Activated gamma-delta T cell treated with Interleukin-2 at 50 U/mL for 16 hours (primary cell): ENCODE measurements around the gene SDHD.

ENCODE experiments used
- DNase-seq: peaks from one replicate; pipeline ENCODE4 v3.0.0-alpha.2; 2020

Gene SDHD

DNA sequence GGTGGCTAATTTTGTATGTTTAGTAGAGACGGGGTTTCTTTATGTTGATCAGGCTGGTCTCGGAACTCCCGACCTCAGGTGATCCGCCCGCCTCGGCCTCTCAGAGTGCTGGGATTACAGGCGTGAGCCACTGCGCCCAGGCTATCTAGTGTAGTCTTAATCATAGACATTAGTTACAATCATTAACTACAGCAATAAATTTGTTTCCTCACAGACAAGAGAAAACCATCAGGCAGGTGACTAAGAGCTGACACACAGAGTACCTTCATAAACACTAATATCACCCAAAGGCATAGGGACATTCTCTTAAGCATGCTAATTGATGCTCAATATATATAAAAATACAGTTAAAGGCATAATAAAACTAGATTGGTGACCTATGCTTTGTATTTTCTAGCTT lies 19.4 kb downstream of the SDHD start:
- DNase-seq: no peak

DNA sequence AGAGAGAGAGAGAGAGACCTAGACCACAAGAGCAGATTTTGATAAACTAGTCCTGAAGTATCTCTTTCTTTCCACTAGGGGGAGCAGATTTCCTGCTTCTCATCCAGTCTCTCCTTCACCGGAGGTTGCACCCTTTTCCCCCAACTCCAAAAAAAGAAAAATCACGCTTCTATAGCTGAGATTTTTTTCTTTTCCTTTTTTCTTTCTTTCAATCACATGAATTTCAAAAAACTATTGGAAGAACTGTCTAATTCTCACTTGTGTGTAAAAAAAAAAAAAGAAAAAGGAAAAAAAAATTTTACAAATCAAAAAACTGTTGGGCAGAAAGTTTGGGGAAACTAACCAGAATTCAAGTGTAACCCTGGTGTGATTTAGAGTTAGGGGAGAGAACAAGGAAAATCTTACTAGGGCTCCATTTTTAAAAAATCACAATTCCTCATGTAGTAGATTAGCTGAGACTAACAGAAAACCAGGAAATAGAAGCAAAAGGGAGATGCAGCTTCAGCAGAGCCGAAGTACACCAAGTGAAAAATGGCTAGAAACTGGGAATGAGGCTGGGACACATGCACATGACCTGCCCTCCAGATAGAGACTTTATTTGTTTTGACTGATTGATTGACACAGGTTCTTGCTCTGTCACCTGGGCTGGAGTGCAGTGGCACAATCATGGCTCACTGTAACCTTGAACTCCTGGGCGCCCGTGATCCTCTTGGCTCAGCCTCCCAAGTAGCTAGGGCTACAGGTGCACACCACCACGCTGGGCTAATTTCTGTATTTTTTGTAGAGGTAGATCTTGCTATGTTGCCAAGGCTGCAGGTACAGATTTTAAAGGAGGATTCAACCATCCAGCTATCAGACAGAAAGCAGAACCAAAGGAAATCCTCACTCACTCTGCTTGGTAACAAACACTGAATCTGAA lies 27.1 kb downstream of the SDHD start:
- DNase-seq: no peak

DNA sequence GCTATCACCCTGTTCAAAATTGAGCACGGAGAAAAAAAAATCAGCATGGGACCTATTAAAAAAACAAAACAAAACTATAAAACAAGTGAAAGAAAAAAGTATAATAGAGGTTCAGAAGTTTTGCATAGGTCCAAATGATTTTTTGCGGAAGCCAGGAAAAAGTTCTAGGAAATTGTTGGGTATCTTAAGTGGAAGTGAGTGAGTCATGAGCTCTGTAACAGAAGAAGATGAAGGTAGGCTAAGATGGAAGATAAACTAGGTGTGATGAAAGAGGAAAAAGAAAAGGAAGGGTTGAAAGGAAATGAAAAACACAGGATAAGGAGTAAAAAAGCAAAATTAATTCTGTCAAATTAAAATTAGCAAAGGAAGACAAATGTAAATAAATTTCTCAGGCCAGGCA lies 27.8 kb downstream of the SDHD start:
- DNase-seq: no peak

DNA sequence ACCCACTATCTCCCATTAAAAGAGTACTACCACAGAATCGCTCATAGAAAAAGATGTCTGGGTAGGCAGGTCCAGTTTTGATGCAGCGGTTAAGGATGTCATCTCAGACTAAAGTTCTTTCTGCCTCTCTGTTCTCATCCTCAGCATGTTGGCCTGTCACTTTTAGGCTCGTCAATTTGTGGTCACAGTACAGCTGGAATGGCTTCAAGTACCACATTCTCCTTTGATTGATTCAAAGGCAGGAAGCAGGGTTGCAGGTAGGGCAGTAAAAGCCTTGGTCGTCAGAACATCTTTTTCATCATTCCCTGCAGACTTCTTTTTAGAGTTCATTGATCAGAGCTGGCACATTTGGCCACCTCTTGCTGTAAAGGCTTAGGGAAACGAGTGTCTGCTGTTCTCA lies 28.7 kb downstream of the SDHD start:
- no peak for DNase-seq

DNA sequence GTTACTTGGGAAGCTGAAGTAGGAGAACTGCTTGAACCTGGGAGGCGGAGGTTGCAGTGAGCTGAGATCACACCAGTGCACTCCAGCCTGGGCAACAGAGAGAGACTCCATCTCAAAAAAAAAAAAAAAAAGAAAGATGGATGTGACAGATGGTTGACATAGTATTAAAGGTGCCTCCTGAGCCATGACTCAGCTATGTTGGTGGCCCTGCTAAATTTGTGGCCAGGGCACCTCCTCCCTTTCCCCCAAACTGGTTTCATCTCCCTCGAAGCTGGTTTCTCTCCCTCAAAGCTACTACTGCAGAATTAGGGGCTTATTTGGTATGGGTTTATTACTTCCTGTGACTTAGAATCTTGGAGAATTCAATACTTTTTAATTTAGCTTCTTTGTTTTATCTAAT lies 31.5 kb downstream of the SDHD start:
- DNase-seq: no peak

DNA sequence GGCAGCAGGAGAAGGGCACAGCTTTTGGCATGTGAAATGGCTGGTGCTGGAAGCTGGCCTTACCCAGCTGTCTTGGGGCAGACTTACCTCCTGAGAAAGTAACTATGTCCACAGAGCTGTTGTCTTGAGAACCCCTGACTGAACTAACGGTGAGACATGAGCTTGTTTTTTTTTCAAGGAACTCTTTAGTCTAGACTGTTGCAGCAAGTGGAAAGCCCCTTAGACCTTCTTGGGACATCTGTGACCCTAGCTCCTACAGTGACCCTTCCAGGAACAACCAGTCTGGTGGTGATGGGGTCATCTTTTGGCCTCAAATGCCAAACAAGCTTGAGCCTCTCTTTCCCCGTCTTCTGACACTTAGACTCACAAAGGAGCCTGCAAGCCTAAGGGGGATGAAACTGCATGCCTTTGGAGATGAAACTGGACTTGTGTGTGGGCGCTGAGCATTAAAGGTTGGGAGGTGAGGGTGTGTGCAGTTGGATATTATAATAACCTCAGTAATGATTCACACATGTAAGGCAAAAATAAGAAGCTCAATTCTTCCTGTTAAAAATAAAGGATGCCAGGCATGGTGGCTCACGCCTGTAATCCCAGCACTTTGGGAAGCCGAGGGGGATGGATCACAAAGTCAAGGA lies 35.4 kb downstream of the SDHD start:
- no peak for DNase-seq

DNA sequence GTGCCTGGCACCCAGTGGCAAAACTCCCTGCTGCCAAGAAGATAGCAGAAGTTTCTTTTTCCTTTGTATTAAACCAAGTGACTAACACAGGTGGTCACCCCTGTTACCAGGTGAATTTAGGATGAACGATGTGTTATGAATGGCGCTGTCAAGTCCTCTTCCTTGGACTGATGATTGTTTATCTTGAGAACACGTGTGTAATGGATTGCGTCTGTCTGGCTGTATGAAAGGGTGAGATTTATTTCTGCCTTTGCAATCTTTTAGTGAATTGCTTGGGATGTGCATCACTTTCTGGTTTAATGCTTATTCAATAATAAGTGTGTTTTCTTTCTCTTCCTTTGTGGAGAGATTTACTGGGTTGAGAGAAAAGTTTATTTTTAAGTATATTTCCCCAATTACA lies 36.5 kb downstream of the SDHD start:
- DNase-seq: no peak

DNA sequence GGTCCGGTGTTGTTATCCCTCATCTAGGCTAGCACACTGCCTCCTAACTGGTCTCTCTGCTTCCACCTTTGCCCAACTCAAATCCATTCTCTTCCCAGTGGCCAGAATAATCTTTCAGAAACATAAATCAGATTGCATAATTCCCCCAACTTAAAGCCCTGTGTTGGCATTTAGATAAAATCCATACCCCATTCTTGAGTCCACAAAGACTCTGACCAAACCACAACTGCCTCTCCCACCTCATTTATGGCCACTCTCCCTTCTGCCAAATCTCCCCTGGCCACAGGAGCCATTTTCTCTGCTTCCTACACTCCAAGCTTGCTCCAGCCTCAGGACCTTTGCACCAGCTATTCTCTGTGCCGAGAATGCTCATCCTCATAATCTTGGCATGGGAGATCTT lies 40.4 kb downstream of the SDHD start:
- no peak for DNase-seq

DNA sequence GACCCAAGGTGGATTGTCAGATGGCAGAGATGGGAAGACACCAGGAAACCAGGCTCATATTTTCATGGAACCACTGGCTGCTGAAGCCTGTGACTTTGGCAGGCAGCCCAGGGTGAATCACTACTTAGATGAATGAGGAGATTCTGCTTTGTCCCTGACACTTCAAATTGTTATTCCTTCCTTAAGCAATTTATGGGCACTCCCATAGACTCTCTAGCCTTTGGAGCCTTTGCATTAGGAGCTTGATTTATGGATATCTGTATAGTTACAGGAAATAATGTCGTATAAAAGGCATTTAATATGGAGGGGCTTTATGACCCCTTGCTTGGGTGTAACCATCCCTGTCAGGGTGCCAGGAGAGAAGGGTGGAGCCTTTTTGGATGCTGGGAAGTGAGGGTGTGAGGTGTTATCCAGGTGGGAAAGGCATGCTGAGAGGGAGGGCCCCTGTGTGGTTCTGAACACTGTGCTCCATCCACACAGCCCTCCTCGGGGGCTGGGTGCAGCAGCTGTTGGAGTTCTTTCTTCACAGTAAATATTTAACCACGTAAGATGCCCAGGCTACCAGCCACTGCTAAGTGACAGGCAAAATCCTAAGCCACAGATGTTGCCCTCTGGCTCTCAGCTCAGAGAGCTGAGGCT lies 41.9 kb downstream of the SDHD start:
- DNase-seq: no peak

DNA sequence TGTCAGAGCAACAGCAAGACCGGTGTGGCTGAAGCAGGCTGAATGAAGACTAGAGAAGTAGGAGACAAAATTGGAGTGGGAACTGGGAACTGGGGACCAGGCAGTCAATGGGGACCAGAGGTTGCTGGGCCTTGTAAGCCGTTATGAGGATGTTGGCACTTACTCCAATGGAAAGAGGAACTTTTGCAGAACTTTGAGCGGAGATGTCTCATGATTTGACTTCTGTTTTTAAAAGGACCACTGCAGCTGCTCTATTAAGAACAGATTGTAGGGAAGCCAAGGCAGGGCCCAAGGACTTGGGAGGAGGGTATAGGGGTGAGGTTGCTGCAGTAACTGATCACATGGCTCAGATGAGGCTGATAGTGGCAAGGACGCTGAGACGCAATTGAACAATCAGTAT lies 43.0 kb downstream of the SDHD start:
- DNase-seq: no peak

DNA sequence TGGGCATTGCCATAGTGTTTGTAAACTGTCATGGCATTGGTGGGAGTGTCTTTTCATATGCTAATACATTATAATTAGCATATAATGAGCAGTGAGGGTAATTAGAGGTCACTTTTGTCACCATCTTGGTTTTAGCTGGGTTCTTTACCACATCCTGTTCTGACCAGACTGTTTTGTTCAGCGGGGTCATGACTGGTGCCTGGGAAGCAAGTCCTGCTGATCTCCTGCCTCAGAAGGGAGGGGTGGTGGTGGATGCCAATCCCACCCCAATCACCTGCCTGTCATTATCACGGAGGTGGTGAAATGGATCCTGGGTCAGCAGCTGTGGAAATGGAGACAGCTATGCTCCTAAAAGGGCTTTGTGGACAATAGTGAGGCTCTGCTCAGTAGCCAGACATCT lies 46.1 kb downstream of the SDHD start:
- no peak for DNase-seq

DNA sequence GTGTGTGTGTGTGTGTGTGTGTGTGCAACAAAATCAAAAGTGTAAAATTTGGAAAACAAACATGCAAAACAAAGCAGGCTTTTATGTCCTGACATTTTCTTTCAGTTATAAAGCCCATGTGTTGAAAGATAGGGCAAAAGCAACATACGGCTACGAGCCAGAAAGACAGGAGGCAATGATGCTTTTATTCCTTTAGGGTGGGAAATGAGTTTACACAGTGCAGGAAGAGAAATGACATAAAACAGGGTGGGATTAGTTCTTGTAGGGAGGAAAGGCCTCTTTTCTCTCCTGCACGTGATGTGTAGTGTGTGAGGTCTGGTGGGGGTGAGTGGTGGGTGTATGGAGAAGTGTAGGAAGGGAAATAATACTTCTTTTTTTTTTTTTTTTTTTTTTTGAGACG lies 47.8 kb downstream of the SDHD start:
- DNase-seq: no peak

DNA sequence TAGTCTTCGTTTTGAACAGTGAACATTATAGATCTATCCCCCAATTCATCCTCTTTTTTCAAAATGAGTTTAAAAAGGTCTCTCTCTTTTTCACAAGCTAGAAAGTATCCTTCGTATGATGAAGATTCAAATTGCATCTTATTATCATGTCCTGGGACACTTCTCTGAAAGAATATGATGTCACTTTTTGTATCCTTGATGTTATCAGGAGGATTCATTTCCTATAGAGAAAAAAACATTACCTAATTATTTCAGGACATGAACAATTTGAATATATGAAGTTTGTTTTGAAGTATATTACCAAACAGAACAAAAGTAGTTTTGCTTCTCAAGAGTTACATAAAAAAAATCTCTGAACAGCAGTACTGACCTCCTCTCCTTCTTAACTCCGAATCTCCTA lies 56.9 kb downstream of the SDHD start:
- no peak for DNase-seq
